HUES64 (cell line): Measurements from ENCODE around the gene DISC1.
"Not testable (repeated sequence)": the region's sequence is repeated elsewhere in the genome, so short reads cannot be mapped to it uniquely, and the experiment has no call there.

Experiments
- H3K27ac ChIP-seq: 2 replicates; pipeline ENCODE4 v1.7.0; 2013; ENCODE audit warnings: low read depth, low read length, inconsistent platforms
- H3K27me3 ChIP-seq: 2 replicates; pipeline ENCODE4 v1.6.1; 2013; ENCODE audit warnings: mild to moderate bottlenecking, low read length; ENCODE audit not compliant: insufficient read depth
- H3K36me3 ChIP-seq: 2 replicates; pipeline ENCODE4 v1.6.1; 2013; ENCODE audit warnings: mild to moderate bottlenecking, low read length; ENCODE audit not compliant: insufficient read depth
- H3K4me1 ChIP-seq: 2 replicates; pipeline ENCODE4 v1.6.1; 2013; ENCODE audit warnings: mild to moderate bottlenecking, low read length, moderate library complexity; ENCODE audit not compliant: insufficient read depth
- H3K4me3 ChIP-seq: 2 replicates; pipeline ENCODE4 v1.5.1; 2013; ENCODE audit warnings: mild to moderate bottlenecking, low read length, moderate library complexity
- H3K9ac ChIP-seq: 2 replicates; pipeline ENCODE4 v1.6.1; 2013; ENCODE audit warnings: mild to moderate bottlenecking, low read depth, low read length
- H3K9me3 ChIP-seq: 2 replicates; pipeline ENCODE4 v1.6.1; 2013; ENCODE audit warnings: low read depth, low read length; ENCODE audit not compliant: insufficient read depth
- WGBS: fragments of 150-250, 120-280 bp; methylation state at CpG from one replicate; pipeline ENCODE4 v1.1.7; 2013; ENCODE audit warnings: missing lambda C conversion rate; 5-methylcytosine and 5-hydroxymethylcytosine counted together

The DISC1 gene

DNA sequence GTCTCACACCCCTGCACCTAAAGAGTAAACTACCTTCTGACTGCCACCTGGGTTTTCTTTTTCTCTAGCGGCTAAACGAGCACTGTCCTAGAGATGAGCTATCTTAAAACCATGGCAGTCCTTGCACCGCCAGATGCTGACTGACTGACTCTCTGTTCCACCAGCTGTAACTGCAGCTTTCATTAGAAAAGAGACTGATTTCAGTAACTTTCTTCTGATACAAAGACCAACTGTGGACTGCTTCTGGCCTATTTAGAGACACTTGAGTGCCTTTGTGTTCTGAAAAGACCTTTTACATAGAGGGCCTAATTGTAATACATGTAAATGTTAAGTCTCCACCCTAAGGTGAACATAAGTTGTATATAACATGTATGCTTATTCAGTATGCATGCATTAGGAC is 152.5 kb downstream of the DISC1 start:
- no peaks in the 10 kb centered on the region for H3K27me3 ChIP-seq
- H3K9me3 ChIP-seq: no peaks in the 10 kb centered on the region
- peaks cover 5% of the 10 kb centered on the region; the same call in 1 of the 2 replicates for H3K4me1 ChIP-seq
- H3K4me3 ChIP-seq: no peak overlapping the region
- H3K36me3 ChIP-seq: no peaks in the 10 kb centered on the region
- 91% methylated on average over 3 of the region's 3 CpGs for WGBS
- no peak overlapping the region for H3K9ac ChIP-seq
- H3K27ac ChIP-seq: no peak overlapping the region

DNA sequence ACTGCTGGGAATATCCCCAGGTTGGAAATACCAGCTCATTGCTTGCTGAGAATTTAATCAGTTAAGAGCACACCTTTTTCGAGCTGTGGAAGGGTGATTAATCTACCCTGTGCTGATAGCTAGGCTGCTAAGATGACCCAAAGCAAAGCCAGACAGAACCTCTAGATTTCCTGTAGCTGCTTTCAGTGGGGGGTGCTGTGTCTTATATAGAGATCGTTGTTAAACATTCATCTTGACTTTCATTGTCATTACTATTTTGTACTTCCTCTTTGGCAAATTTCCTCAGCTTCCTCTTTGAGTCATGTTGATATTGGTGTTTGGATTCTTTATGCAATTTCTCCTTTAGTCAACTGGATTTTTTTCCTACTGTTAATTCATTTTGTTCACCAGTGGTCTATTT is 155.3 kb downstream of the DISC1 start:
- H3K9ac ChIP-seq: no peak overlapping the region
- no peaks in the 10 kb centered on the region for H3K9me3 ChIP-seq
- no peaks in the 10 kb centered on the region for H3K27me3 ChIP-seq
- H3K4me1 ChIP-seq: peaks cover 1% of the 10 kb centered on the region; the same call in 1 of the 2 replicates
- WGBS: 78% methylated on average over 1 of the region's 2 CpGs
- no peaks in the 10 kb centered on the region for H3K36me3 ChIP-seq
- H3K4me3 ChIP-seq: no peak overlapping the region
- no peak overlapping the region for H3K27ac ChIP-seq

DNA sequence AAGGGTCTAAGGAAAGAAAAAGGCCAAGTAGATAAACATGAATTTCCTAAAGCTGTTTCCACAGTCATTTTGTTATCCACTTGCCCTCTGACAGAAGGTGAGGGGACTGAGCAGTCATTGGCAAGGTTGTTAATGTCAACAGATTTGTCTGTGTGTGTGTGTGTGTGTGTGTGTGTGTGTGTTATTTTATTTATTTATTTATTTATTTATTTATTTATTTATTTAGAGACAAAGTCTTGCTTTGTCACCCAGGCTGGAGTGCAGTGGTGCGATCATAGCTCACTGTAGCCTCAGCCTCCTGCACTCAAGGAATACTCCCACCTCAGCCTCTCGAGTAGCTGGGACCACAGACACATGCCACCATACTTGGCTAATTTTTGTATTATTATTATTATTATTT is 158.5 kb downstream of the DISC1 start:
- not testable (repeated sequence) for H3K4me3 ChIP-seq, H3K4me1 ChIP-seq, H3K27me3 ChIP-seq, H3K9me3 ChIP-seq, H3K9ac ChIP-seq, H3K36me3 ChIP-seq, H3K27ac ChIP-seq
- WGBS: 91% methylated on average over 2 of the region's 2 CpGs

DNA sequence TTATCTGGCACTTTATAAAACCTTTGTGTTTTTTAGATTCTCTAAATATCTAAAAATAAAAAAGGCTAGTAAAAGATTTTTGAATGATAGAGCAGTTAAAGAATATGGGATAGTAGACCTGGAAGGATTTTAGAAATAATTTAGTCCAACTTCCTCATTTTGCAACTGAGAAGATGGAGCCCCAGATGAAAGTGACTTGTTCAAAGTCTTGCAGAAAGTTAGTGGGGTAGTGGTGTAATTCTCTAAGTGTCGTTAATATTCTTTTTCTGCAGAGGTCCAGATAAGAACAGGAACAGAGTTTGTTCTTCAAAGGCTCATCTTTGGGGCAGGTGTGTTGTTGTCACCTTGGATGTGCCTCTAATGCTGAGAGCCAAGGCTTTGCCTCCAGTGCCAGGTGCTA is 159.5 kb downstream of the DISC1 start:
- Histone ChIP-seq H3K9me3 (no peaks in the 10 kb centered on the region), H3K4me3 (no peak overlapping the region), H3K9ac (no peak overlapping the region), H3K27ac (no peak overlapping the region), H3K36me3 (no peaks in the 10 kb centered on the region), H3K27me3 (no peaks in the 10 kb centered on the region), H3K4me1 (no peaks in the 10 kb centered on the region)
- WGBS: 95% methylated on average over 1 of the region's 1 CpG

DNA sequence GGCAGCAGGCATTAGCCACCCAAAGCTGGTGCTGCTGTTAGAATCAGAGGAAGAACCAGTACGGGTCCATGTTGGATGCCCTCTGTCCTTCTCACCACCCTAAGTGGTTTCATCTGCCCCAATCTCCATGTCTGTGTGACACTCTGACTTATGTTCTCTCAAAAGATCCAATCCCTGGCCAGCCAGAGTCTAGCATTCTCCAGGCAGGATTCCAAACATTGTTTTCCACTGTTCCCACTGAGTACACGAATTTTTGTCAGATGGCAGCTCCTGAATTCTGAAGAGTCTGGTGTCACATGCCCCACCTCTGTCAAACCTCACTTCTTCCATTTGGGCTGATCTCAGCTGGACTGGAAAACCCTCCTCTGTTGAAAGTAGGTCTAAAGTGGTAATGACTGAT is 166.0 kb downstream of the DISC1 start:
- H3K27ac ChIP-seq: no peak overlapping the region
- no peaks in the 10 kb centered on the region for H3K9me3 ChIP-seq
- H3K4me3 ChIP-seq: no peak overlapping the region
- 82% methylated on average over 2 of the region's 2 CpGs for WGBS
- H3K9ac ChIP-seq: no peak overlapping the region
- H3K36me3 ChIP-seq: no peaks in the 10 kb centered on the region
- H3K4me1 ChIP-seq: no peaks in the 10 kb centered on the region
- no peaks in the 10 kb centered on the region for H3K27me3 ChIP-seq

DNA sequence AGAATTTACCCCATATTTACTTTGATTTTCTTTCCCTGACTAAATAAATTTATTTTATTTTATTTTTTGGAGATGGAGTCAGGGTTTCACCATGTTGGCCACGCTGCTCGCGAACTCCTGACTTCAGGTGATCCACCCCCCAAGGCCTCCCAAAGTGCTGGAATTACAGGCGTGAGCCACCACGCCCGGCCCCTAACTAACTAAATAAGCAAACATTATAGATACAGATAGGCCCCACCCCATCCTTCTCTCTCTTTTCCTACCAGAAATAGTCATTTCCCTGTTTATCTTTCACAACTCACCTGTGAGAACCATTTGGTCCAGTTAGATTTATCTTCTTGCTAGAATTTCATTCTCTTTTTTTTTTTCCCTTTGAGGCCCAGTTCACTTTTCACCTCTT is 167.3 kb downstream of the DISC1 start:
- Histone ChIP-seq H3K9ac (no peak overlapping the region), H3K9me3 (no peaks in the 10 kb centered on the region), H3K4me1 (no peaks in the 10 kb centered on the region), H3K4me3 (no peak overlapping the region), H3K36me3 (no peaks in the 10 kb centered on the region), H3K27me3 (no peaks in the 10 kb centered on the region), H3K27ac (no peak overlapping the region)
- WGBS: 94% methylated on average over 6 of the region's 6 CpGs

DNA sequence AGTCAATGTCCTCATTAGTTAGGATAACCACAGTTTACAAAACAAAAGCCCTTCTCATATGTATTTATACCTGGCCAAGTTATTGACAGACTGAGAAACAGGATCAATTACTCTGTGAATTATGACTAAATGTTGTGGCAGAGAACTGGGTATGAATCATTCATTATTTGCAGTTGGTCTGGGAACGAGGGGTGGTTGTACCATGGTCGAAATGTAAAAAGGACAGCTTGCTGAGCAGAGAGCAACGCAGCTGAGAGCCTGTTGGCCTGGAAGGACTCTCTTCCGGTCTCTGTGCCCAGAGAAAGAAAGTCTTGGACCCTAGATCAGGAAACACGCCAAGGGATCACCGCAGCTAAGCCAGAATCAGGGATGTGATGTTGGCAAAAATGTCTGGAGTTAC is 169.6 kb downstream of the DISC1 start:
- Histone ChIP-seq H3K27ac (no peak overlapping the region), H3K4me1 (no peaks in the 10 kb centered on the region), H3K36me3 (no peaks in the 10 kb centered on the region), H3K27me3 (no peaks in the 10 kb centered on the region), H3K9ac (no peak overlapping the region), H3K4me3 (no peak overlapping the region), H3K9me3 (no peaks in the 10 kb centered on the region)
- 90% methylated on average over 6 of the region's 6 CpGs for WGBS

DNA sequence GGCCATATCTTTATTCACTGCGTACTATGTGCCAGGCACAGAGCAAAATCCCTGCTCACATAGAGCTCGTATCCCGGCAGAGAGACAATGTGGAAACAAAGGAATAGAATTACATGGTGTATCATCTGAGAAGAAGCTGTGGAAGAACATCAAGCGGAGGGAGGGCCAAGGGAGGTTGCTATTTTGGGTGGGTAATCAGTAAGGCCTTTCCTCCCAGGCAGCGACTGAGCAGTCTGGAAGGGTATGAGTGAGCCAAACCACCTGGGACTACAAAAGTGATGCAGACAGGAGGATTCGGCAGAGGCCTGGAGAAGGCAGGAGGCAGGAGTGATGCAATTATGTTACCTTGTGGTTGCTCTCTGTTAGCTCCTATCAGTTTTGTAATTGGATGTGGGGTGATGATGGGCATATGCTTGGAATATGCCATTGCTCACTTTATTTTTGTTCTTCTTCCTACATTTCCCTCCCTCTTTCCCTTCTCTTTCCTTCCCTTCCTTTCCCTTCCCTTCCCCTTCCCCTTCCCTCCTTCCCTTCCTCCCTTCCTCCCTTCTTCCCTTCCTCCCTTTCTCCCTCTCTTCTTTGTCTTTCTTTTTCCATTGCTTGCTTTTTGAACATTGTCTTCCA is 172.9 kb downstream of the DISC1 start:
- H3K4me1 ChIP-seq: no peaks in the 10 kb centered on the region
- H3K27me3 ChIP-seq: no peaks in the 10 kb centered on the region
- H3K27ac ChIP-seq: no peak overlapping the region
- no peaks in the 10 kb centered on the region for H3K9me3 ChIP-seq
- H3K9ac ChIP-seq: no peak overlapping the region
- no peaks in the 10 kb centered on the region for H3K36me3 ChIP-seq
- no peak overlapping the region for H3K4me3 ChIP-seq
- 85% methylated on average over 6 of the region's 6 CpGs for WGBS

DNA sequence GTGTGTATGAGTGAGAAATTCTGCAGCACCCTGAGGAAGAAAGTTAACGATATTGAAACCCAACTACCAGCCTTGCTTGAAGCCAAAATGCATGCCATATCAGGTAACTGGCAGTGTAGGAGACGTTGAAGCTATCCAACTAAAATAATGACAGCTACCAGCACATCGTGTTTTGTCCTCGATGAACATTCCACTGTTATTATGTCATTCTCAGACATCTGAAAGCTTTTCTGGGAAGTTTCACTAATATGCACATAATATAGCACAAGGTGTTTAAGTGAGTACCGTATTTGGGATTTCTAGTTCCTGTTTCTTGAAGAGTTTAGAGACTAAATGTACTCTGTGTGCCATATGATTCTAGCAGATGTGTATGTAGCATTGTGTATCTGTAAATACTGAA is 173.5 kb downstream of the DISC1 start:
- Histone ChIP-seq H3K36me3 (no peaks in the 10 kb centered on the region), H3K27ac (no peak overlapping the region), H3K4me1 (no peaks in the 10 kb centered on the region), H3K27me3 (no peaks in the 10 kb centered on the region), H3K9me3 (no peaks in the 10 kb centered on the region), H3K9ac (no peak overlapping the region), H3K4me3 (no peak overlapping the region)
- 93% methylated on average over 5 of the region's 5 CpGs for whole genome bisulfite sequencing

DNA sequence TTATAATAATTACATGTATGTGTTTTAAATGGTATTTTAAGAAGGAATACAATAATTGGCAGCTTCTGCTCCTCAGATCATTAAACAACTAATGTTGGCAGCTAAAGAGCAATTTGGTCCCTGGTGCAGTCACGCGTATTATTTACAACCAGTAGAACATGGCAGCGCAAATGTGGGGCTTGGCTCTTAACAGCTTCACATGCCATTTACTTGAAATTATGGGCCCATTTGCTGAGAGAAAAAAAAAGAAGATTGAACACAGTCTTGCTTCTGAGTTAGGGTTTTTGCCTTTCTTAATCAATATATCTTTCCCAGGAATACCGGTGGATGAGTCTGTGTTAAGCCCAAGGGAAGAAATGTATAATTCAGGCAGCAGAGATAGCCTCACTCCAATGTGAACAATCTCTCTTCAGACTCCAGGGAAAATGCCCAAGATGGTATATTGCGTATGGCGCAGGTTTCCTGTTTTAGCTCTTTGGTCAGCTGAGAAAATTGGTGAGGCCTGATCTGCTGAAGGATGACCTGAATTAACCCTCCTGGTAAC is 174.5 kb downstream of the DISC1 start:
- no peaks in the 10 kb centered on the region for H3K9me3 ChIP-seq
- no peaks in the 10 kb centered on the region for H3K4me1 ChIP-seq
- H3K4me3 ChIP-seq: no peak overlapping the region
- H3K27ac ChIP-seq: no peak overlapping the region
- 97% methylated on average over 6 of the region's 6 CpGs for whole genome bisulfite sequencing
- H3K36me3 ChIP-seq: no peaks in the 10 kb centered on the region
- H3K27me3 ChIP-seq: no peaks in the 10 kb centered on the region
- no peak overlapping the region for H3K9ac ChIP-seq

DNA sequence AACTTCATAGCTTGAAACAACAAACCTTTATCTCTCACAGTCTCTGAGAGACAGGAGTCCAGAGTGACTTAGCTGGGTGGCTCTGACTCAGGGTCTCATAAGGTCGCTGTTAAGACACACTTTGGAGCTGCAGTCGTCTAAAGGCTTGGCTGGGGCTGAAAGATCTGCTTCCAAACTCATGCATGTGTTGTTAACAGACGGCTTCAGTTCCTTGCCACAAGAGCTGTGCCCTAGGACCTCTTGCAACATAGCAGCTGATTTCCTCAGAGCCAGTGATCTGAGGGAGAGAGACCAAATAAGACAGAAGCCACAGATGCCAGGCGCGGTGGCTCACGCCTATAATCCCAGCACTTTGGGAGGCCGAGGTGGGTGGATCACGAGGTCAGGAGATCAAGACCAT is 176.8 kb downstream of the DISC1 start:
- Histone ChIP-seq H3K9ac (no peak overlapping the region), H3K9me3 (no peaks in the 10 kb centered on the region), H3K4me3 (no peak overlapping the region), H3K36me3 (no peaks in the 10 kb centered on the region), H3K27ac (no peak overlapping the region), H3K4me1 (no peaks in the 10 kb centered on the region), H3K27me3 (no peaks in the 10 kb centered on the region)
- WGBS: 91% methylated on average over 8 of the region's 8 CpGs
